ENCODE measurements around the gene AAK1.
A peak's percentile ranks its signal among the peaks of the same experiment; 100 is the strongest.
"Not testable (repeated sequence)": the region's sequence is repeated elsewhere in the genome, so short reads cannot be mapped to it uniquely, and the experiment has no call there.

Gene AAK1

DNA sequence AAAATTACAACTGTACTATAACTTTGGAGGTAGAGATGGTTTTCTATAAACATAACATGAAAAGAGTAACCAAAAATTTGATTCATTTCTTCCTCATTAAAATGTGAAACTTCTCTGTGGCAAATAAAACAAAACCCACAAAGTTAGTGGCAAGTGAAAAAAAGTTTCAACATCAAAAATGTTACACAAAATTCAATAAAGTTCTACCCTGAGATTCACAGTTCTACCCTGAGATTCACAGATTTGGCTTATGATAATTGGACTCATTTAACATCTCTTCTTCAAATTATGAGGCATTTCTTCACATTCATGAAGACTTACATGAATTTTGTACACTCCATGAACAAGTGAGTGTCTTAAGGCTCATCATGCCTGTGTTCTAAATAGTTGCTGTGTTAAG, 51.0 kb downstream of the AAK1 start:
- DNase-seq, result no peak

DNA sequence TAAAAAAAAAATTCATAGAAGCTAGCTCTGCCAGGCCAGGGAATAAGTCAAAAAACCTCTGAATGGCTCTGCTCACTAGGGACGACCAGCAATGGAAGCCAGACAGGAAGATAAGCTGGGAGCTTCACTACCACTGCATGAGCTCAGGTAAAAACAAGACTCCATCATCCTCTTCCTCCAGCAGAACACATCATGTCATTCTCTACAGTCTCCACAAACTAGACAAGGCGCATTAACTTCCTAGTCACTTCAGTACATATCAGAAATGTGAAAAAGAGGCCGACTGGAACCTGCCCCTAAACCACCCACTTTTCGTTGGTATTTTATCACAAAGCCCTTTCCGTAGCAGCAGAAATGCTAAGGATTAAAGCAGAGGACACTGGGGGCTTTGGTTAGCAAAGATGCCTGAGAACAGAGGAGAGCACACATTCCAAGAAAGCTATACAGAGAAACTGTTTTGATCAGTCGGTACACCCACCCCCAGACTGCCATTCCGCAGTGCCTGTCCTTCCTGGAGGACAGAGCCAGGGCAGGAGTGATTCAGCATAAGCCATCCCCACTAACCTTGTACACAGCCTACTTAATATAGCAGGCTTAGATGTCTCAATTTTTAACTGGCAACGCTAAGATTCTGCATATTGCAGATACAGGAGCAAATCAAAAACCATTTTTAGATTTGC, 53.4 kb downstream of the AAK1 start:
- no peak for DNase-seq

DNA sequence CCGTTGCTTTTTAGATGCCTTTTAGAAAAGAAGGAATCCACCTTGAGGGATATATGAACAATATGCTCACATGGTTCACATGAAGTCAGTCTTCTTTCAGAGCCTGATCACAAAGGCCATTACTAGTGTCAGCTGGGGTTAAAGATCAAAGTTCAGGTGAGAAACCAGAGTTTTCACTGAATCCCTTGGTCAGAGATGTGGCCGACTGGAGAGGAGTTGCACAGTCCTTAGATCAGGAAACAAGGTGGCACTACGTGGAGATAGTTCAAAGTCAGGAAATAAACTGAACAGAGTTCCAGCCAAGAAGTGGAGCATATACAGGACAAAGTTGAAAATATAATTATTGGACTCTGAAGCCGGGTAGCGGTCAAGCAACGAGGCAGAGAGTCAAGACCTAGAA, 54.6 kb downstream of the AAK1 start:
- DNase-seq, result no peak

DNA sequence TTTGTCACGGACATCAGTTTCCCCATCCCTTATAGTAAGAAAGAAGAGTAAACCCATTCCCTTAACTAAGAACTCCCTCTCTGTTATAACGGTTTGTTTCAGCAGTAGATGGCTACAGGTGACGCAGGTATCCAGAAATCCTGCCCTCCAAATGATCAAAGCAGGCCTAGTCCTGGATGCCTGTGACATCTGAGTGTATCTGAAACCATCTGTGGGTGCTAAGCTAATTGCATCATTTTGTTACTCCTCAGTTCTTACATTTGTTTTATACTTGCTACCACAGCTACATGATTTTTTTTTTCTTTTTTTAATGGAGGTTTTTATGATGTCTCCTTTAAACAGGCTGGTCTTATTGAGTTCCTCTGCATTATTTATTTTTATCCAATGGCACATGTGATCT, 55.1 kb downstream of the AAK1 start:
- DNase-seq, result no peak

DNA sequence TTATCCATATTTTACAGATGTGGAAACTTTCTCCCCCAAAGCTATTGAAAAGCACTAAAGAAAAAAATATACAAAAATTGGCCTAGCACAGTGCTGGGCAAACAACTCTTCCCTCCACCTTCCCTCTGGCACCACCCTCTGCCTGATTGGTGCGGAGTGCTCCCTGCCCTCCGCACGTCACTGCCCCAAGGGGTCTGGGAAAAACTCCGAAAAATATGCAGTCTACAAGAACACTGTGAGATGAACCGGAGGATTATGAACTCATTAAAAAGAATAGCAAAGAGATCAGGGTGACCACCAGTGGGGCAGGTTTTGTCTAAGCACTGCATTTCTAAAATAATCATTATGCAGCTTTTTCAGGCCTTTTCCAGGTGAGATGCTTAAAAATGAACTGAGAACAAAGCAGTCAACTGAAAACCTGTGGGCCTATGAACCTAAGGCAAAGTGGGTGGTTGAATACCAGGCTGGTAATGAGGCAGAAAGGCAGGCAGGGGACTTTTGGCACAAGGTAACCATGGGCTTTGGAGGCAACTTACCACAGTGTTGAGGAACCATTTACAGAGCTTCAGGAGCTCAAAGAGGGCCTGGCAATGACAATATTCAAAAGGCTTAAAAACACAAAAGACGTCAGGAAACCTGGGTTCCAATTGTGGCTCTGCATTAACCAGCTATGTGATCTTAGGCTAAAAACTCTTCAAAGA, 57.5 kb downstream of the AAK1 start:
- DNase-seq, result peak; percentile 21

DNA sequence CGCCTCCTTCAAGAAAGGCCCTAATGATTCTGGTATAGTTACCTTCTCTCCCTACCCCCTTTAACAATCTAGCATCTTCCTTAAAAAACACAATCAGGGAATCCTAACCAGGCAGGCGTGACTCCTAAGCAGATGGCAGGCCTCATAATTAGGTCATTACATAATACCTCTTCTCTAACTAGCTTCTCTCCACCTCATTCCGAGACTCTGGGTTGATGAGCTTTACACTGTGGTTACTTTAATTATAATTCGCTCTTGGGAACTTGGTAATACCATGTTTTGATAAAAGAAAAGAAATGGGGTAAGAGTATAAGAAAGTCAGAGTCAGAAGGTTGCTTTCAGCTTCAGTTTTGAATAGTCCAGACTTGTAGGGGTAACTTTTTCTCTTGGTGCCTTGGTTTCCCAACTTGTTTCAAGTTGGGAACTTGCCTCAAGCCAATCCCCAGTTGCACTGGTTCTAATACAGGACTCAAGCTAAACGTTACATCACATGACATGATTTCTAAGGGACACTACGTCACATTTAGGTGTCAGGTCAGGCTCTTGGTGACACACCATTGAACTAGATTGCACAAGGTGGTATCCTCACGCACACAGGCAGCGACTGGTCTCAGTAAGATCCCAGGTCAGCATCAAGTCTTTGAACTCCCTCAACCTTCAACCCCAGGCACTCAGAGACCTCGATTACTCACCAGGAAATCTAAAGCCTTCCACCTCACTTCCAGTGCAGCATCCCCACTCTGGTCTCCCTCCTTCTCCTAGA, 59.2 kb downstream of the AAK1 start:
- DNase-seq, result no peak

DNA sequence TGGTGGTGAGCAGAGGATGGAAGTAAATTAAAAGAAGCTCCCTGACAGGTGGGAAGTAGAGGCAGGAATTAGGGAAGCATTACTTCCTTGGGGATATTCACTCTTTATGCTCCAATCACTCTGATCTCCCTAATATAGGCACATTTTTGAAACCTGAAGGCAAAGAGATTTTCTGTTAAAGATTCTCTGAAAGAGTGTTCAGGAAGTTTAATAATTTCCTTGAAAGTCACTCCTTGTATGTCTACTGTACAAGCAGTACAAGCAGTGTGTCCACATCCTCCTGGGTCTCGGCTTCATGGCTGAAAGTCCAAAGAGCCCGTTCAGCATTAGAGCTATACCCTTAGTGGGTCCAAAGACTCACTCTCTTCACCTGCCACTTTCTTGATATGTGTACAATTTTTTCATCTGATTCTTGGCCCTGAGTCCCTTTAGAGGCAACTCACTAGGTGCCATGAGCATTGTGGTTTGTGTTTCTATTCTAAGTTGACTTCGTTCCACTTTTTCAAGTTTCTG, 60.2 kb downstream of the AAK1 start:
- DNase-seq, result no peak

DNA sequence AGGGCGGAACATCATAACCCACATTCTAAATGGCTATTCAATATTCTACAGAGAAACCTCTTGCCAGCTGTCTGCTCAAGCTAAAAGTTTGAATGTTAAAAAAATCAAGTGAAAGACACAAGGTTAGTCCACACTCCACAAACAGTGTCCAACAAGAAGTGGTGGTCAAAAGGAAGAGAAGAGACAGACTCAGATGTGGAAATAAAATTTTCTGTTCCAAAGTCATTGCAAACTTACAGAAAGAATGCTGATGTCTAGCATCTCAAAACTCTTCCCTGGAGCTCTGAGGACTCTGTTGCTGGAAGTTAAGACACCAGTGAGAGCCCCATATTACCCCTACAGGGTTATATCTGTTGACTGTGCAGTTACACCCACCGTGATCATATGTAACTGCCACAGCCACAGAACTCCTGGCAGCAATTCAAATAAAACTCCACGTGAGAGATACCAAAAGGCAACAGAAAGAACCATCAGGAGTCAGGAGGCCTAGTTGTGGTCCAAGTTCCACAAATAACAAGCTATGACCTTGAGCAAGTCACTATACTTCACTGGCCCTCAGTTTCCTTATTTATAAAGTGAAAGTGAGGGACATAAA, 60.9 kb downstream of the AAK1 start:
- DNase-seq, result no peak

DNA sequence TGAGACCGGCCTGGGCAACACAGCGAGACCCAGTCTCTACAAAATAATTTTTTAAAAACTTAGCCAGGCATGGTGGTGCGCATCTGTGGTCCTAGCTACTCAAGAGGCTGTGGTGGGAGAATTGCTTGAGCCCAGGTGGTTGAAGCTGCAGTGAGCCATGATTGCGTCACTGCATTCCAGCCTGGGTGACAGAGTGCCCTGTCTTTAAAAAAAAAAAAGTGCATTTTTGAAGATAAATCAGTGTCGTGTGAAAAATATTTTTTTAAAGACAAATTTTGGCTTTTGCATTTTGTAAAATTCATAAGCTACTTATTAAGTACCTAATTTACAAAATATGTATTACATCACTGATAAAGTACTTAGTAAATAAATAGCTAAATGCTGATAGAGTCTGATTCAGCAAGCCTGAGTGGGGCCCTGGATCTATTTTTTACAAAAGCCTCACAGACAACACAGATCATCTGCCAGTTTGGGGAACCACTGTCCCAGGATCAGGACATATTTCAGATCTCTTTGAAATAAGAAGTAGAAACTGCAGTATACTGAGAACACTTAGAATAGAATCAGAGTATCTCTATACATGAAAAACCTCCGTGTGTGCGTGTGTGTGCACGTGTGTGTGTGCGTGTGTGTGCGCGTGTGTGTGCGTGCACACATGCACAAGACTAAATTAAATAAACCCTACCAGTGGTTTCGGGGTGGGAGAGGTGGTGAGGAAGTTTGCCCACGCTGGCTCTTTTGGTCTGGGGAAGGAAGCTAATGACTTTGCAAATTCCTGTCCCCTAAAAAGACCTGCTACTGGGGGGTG, 61.6 kb downstream of the AAK1 start:
- DNase-seq, result no peak

DNA sequence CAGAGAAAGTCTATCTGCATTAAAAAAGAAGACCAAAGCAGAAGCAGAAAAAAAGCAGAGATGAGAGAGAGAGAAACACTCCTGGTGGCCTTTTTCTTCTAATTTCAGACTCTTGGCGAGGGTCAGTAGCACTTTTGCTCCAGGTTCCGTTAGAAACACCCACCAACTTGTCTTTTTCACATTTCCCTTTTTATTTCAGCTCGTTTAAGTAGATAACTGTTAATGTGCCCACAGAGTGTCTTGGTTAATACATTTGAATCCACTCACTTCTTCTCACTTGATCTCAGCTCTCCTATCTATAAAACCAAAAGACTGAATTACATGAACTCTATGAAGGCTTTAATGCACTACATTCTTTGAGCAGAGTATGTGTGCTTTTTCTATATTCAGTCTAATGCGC, 63.1 kb downstream of the AAK1 start:
- DNase-seq, result no peak

DNA sequence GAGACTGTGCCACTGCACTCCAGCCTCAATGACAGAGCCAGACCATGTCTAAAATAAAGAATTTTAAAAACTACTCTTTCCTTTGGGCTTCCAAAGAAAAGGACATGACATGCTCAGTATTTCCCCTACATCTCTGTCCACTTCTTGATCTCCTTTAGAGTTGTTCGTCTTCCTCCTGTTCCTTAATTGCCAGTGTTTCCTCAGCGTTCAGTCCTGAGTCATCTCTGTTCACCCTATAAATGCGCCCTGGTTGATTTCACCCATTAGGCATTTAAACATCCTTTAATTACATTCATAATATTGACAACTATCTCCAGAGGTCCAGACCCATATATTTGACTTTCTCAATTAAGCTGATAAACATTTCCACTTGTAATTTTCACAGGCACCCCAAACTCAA, 64.0 kb downstream of the AAK1 start:
- no peak for DNase-seq

DNA sequence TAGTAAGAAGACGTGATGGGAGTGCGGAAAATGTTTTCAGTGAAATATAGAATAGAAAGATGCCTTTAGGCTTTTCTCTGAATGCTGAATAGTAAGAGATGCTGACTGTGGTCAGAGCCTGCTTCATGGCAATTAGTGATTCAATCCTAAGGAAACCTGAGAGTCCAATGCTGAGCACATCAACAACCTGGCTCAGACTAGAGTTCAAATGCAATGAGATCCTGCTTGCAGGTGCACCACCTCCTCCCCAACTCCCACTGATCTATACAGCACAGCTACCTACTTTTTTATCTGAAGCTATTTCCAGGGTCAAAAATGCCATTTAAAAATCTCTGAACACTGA, 65.4 kb downstream of the AAK1 start:
- DNase-seq, result no peak

DNA sequence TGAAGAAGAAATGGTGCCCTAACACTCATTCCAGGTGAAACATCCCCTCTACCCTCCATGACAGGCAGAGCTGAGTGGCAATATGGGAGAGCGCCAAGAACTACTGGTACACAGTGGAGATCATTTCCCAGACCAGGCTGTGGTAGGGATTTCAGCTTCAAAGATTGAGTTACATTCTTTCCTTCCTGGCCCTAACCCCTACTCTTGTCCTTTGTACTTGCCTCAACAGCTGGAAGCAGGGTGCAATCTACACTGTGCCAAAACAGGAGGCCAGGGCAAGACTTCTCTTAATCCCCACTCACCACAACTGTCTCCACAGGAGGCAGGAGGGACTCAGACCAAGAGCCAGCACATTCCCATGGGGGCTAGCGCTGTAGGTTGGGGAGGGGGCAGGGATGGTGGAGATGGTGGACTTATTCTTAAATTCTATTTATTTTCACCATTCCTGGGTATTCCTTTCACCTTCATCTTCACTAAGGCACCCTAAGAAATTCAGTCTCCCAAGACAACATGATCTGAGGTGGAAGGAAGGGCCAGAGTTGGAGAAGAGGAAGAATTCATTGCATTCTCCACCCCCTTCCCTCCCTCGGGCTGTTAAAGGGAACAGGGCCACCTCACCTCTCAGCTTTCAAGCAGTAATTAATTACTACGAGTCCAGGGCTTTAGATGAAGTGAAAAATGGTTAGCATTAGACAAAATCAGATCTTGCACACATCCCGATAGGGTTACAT, 65.9 kb downstream of the AAK1 start:
- no peak for DNase-seq

DNA sequence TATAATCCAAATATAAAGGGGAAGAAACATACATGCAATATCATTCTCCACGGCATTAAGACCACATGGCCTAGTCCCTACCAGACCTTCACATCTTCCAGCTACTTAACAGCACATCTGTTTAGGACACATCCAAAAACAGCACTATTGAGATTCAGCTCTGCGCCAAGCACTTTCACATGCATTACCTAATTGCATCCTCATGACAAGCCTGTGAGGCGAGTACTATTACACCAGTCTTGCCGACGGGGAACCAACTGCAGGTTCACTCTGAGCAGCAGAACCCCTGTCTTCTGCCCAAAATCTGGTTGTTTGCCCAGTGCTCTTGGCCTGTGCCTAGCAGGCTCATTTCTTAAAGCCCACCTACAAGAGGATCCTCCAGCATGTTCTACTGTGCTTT, 66.7 kb downstream of the AAK1 start:
- no peak for DNase-seq

DNA sequence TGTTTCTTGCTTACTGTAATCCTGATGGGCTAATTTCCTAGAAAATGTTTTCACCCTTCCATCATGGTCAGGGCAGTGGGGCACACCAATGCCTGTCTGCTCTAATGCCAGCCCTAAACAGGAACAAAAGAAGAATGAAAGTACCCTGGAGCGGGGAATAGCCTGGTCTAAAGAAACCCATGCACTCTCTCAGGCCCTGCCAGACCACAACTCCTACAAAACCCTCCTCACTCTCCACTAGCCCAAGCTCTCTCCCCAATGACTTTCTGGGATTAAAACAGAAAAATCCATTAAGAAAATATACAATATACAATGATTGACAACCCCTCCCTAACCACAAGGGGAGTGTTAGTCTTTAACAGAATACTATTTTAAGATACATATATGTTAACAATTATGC, 67.6 kb downstream of the AAK1 start:
- no peak for DNase-seq

DNA sequence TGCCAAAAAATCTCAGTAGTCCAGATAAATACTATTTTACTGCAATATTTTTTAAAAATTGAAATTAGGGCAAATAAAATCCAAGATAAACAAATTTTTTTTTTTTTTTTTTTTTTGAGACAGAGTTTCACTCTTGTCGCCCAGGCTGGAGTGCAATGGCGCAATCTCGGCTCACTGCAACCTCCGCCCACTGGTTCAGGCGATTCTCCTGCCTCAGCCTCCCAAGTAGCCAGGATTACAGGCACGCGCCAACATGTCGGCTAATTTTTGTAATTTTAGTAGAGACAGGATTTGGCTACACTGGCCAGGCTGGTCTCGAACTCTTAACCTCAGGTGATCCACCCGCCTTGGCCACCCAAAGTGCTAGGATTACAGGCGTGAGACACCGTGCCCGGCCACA, 68.2 kb downstream of the AAK1 start:
- DNase-seq, result not testable (repeated sequence)

DNA sequence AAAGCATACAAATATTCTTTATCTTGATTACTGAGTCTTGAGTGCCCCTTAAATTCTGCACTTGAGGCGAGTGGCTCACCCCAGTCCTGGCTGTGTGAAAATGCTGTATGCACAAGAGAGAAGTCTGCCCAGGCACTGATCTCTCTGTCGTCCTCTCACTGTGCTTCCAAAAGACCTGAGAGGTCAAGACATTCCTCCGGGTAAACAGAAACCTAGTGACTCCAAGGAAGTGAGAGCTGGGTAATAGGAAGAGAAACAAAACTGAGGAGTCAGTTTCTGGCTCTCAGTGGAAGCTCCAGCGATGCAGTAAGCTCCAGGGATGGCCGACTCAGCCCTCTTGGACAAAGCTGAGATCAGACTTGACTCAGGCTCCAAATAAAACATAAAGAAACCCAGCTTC, 70.9 kb downstream of the AAK1 start:
- no peak for DNase-seq

DNA sequence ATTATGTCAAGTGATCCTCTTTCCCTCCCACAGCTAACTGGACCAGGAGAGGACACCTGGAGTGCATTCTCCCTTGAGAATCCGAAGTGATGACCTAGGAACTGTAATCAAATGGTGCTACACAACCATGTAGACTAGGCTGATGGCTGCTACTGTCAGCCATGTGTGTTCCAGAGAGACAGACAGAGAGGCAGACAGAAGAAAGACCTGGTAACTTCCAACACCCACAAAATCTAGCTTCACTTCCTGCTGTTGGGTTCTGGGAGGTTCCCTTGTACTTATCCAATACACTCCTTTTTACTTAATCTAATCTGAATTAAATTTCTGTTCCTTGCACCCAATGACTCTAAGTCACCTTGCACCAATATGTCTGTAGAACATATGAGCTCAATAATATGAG, 72.3 kb downstream of the AAK1 start:
- DNase-seq, result no peak

DNA sequence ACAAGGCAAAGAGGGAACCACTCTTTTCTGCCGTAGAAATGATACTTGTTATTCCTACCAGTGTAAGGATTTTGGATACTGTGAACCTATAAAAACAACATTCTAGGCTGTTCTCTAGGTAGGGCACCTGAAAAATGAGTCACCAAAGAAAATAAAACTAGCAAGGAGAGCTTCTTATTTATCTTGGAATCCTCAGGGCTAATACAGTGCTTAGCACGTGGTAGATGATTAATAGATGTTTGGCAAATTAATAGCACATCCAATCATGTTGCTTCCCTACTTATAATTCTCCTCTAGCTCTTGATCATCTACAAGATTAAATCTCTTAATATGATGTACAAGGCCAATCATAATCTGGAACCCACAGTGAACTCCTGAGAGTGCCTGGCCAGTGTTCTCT, 73.1 kb downstream of the AAK1 start:
- DNase-seq, result no peak

DNA sequence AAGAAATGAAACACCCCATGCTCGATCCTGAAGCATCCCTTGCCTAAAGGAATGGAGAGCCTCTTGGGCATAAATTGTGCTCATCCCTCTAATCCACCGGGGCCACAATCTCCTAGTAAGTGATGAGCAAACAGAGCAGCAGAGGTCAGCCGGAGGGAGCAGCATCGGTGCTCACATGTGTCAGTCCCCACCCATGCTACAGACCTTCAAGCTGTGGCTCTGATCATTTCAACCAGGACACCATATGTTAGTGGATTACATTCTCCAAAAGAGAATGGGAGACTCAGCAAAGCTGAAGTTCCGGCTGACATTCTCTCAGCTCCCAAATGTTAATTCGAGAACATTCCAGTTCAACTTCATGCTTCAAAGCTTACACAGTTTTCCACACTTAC, 75.6 kb downstream of the AAK1 start:
- DNase-seq, result no peak

DNA sequence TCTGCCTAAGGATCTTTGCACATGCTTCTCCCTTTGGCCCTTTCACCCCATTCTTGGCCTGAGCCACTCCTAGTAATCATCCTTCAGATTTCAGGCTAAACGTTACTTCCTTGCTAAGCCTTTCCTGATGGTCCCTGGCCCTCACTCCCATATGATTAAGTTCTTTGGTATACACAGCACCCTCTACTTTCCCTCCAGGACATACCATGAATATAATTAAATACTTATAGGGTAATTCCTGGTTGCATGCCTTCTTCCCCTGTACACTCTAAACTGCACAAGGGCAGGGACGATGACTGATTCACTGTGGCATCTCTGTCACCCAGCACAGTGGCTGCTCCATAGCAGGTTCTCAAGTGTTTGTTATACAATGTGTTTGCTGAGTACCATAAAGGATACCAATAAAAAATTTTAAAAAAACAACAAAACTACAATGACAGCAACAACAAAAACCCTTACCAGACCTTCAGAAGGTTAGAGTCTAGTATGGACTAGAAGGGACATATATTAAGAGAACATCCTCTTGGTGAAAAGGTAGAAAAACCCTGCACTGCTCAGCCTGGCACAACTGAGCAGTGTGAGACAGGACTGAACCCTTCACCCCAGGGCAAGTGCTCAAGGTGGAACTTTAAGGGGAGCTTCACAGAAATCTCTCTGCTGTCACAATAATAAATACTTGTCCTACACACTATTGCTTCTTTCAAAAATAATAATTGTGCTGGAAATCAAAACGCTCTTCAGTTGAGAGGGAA, 76.2 kb downstream of the AAK1 start:
- DNase-seq, result no peak
